Germinal center (tissue), 1 donor: Measurements from ENCODE around the gene IMPACT.

ENCODE experiments used
- DNase-seq: peaks from one replicate; pipeline ENCODE4 v3.0.0; 2012; ENCODE audit warnings: mixed read lengths, low spot score

The IMPACT gene

DNA sequence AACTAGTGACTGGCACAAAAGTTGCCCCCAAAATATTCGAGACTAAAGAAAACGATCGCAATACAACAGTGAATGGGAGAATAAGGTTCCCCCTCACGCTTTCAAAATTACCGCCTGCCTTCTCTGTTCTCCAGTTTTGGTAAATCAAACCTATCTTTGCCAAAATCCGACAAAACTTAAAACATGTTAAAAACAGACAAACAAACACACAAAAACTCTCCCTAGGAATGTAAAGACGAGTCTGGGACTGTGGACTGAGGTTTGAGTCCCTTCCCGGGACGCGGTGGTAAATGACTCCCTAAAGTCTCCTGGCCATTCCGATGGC lies 435 bp upstream of the IMPACT start:
- no peak for DNase-seq

DNA sequence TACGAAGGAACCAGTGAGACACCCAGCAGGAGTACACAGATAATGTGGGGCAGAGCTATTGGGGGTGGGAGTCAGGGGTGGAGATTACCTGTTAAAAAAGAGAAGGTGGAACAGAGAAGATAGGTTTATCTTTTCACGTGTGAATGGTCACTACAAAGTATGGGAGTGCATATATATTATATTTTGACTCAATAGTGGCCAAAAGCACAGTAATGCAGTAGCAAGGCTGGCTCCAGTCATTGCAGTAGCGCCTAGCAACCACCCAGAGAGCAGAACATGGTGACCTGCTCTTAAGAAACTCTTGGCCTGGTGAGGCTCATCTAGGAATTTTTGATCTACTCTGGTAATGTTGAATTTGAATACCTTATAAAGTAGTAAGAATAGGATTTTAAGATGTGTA lies 1.0 kb downstream of the IMPACT start:
- DNase-seq = no peak

DNA sequence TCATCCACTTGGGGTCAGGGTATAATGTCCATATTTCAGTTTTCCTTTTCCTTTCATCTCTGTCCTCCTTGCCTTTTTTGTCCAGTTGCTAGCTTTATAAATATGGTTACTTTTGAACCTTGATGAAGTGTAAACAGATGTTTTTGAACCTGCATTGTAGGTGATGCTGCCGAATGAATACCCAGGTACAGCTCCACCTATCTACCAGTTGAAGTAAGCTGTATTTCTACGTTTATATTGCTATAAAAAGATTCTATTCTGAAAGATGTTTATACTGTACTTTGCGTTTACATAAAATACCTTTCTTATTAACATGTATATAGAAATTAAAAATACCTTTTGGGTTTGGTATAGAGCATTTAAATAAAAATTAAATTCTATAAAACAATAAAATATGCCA lies 2.2 kb downstream of the IMPACT start:
- DNase-seq = no peak

DNA sequence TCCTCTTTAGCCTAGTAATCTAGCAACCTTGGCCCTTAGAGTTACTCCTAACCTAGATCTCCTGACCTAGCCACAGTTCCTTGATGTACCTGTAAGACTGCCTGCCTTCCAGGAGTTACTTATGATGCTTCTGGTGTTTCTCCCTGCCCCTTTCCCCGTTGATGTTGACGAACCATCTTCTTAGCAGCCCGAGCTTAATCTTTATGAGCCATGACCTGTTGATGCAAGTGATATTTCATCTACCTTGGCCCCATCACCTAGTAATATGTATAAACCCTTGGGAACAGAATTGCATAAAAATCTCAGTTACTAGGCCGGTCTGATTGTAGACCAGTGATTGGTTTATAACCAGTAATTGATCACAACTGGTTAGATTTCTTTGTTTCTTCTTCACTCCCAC lies 2.7 kb downstream of the IMPACT start:
- DNase-seq = no peak

DNA sequence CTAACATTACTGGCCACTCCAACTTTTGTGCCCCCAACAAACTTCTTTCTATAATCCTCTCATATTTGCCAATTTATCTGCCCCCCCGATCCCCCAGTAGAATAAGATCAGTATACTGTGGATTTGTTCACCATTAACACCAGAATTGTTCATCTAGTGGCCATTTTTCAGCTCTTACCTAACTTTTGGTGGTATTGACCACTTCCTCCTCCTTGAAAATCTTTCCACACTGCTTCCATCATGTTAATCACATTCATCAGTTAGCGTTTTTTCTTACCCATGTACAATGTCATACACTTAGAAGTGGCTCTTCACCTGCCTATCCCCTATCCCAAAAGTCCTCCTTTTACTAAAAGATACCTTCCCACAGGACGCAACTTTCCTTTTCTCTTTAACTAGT lies 6.1 kb downstream of the IMPACT start:
- no peak for DNase-seq

DNA sequence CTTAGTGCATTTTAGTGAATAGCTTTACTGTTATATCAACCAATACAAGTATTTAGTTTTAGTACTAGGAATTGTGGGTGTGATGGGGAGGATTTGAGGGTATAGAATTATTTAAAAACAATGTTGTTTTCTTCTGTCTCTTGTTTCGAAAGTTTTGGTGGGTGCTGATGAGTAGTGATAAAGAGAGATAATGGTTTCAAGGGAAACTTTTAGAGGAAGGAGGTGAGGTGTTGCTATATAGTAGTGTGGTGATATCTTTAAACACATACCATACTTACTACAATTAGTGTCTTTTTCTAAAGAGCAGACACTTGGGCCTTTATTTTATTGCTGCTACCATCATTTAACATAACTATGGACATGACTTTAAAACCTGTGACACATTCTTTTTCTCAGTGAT lies 10.5 kb downstream of the IMPACT start:
- no peak for DNase-seq

DNA sequence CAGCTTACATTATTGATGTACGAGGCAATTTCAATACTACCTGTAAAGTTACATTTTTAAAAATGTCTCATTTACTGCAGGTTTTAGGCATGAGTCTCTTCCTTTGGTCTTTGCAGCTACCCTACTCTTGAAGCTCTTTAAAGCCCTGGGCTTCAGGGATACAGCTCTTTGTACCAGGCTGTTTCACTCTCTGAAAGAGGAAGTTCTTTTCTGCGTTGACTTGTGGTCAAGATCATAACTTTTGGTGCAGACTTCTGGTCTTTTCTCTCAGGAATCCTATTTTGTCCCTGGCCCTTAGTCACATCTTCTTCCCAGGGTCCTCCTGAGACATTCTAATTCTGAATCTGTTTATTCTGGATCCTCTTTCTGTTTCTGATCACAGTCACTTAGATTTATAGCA lies 17.4 kb downstream of the IMPACT start:
- DNase-seq = no peak

DNA sequence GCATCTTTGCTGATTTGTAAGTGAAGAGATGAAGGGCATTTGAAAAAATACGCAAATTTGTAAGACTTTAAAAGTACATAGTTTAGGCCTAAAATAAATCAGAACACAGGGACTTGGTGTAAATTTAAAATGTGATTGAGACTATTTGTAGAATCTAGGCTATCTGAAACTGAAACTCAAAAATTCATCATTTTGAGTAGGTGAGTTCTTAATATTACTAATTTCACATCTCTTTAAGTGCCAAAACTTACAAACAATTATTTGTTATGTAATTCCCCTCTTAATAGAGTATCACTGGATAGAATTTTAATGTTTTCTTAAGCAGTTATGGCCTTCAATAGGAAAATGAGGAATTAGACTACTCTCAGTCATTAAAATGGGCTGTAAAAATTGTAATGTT lies 20.0 kb downstream of the IMPACT start:
- DNase-seq = no peak

DNA sequence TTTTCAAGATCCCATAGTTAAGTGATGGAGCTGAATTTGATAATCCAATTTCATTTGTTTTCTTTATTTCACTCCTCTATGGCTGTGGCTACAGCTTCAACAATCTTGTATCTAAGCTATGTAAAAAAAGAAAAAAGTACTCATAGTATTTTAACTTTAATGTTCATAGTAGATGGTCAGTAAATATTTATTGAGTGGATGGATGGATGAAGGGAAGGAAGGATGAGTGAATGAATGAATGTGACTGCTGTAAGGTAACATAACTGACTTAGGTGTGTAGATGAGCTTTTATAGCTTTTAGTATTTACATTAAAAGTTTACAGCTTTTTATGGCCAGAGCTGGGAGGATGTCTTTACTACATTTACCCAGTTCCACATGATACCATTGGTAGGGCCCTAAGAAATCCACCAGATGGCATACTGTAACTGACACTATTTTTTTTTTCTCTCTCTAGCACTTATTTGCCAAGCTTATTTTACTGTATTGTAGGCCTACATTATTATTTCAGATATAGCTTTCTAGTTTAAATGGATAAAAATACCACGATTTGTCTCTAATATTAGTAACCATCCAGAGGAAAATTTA lies 20.6 kb downstream of the IMPACT start:
- no peak for DNase-seq

DNA sequence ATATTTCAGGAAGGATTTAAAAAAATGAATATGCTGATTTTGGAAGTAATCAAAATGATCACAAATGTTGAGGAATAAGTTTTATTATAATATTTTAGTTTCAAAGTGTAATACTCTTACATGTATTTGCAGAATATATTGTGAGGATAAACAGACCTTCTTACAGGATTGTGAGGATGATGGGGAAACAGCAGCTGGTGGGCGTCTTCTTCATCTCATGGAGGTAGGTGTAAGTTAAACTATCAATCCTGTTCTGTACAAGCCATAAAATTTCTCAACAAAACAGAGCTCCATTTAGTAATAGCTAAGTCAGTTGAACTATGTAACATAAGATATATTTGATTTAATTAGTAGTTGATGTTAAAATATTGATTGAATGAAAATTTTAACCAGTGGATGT lies 21.5 kb downstream of the IMPACT start:
- DNase-seq = no peak

DNA sequence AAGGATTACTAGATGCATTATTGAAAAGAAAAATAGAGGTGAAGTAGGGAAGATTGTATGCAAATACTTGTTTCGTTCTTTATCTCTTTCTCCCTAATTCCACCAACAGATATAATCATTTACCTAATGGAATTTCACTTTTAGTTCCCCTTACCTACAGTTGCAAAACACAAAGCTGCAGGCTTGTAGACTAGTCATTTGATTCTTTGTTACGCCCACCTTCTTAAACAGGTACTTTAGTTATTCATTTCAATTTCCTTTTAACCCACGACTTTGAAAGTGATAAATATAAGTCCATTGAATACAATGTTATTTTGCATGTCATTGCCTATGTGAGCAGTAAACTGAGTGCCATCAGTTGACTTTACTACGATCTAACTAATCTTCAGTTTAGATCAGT lies 30.1 kb downstream of the IMPACT start:
- no peak for DNase-seq

DNA sequence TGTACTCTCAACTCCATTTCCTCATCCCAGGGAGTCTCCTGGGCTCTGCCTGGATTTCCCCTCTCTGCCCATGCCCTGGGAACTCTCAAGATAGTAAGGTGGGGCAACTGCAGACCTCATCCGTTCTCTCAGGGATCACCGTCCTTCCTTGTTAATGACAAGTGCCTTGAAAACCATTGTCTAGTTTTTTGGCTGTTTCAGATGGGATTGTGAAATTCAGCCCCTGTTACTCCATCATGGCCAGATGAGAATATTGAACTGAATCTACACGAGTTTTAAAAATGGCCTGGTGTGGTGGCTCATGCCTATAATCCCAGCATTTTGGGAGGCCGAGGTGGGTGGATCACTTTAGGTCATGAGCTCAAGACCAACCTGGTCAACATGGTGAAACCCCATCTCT lies 33.3 kb downstream of the IMPACT start:
- DNase-seq = no peak

DNA sequence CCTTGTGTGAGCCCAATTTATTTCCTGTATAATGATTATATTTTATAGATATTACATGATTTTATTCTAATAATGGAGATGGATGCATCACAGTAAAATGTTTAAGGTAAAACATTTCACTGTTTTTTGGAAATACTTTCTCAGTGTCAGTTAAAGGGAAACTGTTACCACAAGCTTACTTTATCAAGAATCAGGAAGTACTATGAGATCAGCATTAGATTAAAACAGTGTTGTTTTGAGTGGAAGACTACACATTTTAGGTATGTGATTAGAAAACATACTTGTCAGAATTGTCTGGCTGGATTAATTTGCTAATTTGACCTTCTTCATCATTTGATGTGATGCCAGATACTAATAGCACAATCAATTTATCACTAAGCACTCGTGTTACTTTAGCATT lies 33.9 kb downstream of the IMPACT start, which contains the start of gene HRH4:
HRH4 (plus strand) TSS at position 250 of the 400 bp plus-strand sequence; CDS start at position 342, 92 bp downstream.
- DNase-seq = no peak

DNA sequence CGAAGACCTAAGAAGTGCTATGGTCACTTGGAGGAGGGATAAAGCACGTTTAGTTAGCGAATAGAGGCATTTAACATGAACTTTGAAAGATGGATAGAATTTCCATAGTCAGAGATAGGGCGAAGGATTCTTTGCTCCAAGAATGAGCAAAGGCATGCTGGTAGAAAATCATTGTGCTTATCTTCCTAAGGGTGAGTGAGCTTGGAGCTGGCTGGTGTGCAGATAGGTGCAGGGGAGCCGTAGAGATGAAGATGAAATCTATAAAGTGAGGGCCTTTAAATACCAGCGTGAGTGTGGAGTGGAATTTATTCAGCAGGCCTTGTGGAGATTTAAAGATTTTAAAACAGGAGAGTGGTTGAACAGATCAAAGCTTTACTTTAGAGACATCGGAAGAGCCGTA lies 35.5 kb downstream of the IMPACT start:
- no peak for DNase-seq

DNA sequence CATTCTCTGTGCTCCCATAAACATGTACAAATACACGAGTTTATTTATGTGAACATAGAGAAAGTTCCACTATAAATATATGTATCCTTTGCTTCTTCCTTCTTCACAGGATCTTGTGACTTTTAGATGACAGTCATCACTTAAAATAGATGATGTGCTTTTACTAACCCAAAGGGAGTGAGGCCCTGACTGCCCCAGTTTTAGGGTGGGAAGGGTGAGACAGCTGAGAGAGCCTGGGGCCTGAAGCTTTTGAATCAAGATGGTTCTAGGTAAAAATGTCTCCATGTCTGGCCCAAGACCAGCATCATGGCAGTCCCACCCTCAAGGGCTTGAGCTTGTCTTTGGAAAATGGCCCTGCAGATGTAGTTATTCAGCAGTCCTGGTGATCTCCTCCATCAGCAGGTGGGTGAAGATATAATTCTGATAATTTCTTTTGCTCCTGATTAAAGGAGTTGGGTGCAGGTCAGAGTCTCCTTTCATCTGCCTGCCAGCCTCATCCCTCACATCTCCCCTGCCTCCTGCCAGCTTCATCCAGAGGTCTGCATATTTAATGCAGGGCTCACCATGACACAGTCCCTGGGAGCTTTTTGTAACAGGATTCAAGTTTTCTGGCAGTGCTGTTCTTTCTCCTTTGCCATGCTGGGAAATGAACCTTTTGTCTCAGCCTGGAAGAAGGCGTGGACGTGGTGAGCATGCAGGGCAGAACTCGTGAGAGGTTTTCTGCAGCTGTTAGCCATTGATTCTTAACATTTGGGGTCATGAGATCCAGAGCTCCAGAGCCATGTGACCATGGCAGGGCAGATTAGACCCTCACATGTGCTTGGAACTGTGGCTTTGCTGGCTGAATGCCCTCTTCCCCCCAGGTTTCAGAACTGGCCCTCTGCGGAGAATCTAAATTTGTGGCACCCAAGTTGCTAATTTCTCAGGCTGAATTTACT lies 36.6 kb downstream of the IMPACT start:
- no peak for DNase-seq

DNA sequence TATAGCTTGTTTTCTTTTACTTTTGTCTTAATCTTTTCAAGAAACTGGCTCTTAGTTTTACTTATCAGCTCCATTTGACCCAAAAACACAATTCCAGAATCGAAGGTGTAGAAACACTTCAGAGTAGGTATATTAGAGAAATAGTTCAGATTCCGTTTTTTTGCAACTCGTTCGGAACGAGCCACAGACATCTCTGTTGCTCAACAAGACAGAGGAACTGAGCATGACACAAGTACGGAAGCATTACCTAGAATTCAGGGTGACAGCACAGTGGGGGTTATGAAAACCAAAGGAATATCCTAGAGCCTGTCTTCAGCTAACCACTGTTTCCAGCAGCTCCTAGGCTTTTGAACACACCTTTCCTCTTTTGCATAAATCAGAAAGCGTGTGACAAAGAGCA lies 39.0 kb downstream of the IMPACT start:
- DNase-seq = no peak

DNA sequence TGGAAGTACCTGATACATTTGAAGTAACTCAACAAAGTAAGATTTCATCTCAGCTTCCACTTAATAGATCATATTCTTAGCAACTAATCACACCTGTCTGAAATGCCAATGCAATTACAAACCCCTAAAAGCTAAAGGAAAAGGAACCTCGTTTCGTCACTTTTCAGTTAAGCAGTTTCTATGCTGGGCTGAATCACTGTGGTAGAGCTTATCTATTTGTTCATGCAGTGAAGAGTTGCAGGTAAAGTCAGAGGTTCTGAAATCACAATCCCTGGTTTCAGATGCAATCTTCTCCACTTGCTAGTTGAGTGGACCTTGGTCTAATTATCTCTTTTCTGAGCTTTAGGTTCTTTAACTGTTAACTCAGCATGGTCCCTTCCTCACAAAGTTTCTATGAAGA lies 40.3 kb downstream of the IMPACT start:
- DNase-seq = no peak

DNA sequence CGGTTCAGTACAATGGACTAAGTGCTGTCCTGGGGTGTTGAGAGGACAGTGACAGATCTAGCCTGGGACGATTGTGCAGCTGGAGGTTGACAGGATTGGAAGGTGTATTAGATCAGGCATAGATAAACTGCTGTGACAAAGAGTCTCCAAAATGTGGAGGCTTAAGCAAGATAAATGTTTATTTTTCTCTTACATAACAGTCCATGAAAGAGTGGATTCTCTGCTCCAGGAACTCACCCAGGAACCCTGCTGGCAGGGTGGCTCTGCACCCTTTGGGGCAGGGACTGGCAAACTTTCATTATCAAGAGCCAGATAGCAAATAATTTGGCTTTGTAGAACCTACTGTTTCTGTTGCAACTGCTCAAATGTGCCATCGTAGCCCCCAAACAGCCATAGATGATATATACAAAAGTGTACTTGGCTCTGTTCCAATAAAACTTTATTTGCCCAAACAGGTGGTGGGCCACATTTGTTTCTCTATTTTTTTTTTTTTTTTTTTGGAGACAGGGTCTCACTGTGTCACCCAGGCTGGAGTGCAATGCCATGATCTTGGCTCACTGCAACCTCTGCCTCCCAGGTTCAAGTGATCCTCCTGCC lies 43.6 kb downstream of the IMPACT start:
- DNase-seq = no peak

DNA sequence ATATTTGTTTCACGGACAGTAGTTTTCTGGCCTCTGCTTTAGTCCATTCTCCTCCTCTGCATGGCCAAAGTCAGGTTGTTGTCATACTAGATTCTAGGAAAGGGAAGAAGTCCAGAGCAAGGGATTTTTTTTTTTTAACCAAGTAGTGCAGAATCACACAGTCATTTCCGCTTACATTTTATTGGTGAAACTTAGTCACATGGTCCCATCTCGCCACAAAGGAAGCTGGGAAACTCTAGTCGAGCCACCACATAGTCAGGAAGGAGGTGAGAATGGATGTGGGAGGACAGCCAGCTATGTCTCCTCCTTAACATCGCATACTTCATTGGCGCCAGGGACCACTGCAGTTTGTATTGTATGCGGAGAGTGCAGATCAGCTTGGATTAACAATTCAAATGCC lies 44.3 kb downstream of the IMPACT start:
- no peak for DNase-seq

DNA sequence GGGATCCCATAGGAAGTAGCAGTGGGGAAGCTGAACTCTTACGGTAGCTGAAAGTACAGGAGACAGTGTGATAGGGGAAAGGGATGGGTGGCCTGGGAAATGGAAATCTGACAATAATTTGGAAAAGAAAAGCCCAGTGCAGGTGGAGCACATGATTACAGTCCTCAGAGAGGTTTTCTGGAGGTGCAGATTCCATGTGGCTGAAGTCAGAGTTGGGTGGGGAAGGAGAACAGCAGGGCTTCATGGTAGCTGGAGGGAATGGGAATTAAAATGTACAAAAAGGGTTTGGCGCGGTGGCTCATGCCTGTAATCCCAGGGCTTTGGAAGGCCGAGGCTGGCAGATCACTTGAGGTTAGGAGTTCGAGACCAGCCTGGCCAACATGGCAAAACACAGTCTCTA lies 46.1 kb downstream of the IMPACT start:
- no peak for DNase-seq

DNA sequence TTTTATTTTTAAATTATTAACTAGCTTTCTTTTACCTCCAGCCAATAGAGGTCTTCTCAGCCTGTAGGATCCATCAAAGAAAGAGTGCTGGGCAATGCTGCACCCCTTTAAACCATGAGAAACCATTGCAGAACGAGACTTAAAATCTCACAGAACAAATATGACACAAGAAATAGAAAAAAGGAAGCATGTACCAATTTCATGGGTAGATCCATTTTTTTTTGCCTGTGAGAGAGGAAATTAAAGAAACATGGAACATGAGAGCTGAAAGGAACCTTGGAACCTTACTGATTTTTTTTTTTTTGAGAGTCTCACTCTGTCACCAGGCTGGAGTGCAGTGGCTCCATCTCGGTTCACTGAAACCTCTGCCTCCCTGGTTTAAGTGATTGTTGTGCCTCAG lies 47.9 kb downstream of the IMPACT start:
- no peak for DNase-seq

DNA sequence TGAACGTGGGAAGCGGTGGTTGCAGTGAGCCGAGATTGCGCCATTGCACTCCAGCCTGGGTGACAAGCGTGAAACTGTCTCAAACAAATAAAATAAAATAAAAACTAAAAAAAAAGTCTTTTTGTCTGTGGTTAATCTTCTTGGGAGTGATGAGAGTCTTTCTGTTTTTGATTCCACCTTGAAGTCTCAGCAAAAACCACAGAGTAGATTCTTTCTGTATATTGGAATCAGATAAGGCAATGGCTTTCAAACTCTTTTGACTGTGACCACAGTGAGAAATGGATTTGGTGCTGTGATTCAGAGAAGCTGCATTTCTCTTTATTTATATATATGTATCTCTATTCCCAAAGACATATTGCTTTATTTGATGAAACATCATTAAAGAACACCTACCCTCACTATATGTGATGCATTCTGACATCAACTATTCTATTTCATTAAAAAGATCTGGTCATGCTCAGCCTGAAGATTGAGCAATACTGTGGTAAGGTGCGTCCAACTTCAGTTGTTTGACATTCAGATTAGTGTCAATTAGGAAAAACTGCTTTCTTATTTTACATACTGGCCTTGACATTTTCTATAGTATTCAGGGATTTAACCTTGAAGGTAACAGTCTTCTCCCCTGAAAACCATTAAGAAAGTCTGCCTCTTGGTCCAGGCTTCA lies 49.6 kb downstream of the IMPACT start:
- no peak for DNase-seq

DNA sequence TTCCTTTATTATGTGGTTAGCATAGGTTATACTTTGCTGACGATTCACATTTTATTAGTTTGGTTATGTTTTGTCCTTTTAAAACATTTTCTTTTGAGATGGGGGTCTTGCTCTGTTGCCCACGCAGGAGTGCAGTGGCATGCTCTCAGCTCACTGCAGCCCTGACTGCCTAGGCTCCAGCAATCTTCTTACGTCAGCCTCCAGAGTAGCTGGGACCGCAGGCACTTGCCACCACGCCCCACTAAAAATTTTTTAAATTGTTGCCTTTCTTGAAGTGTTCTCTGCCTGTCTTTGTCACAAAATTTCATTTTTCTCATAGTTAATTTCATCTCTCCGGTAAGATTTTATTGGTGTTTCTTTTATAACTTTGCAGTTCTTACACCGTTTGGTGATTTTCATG lies 52.9 kb downstream of the IMPACT start:
- DNase-seq = no peak
